WTC11 (cell line): ENCODE data around the gene ITSN1. TPM values are rescaled to one million over a fixed set of nuclear protein-coding genes. Genes with fewer than 3 reads are reported as not detected.

Experiments used
- ATAC-seq: fragments of 200-7000 bp; cut with Tn5 transposase; 2 replicates; pipeline ENCODE4 v1.10.0; 2021; ENCODE audit warnings: mild to moderate bottlenecking, moderate library complexity
- CTCF ChIA-PET: fragments of 300-600 bp; sonication (Branson Sonifier 250); formaldehyde crosslinking; loops from one replicate; lab custom pipeline; 2021; ENCODE audit warnings: antibody characterized with exemption; lab: Charles Lee
- POLR2A ChIA-PET: fragments of 350-600 bp; sonication (Branson Sonifier 250); formaldehyde crosslinking; loops from one replicate; lab custom pipeline; 2021; ENCODE audit warnings: antibody characterized with exemption; lab: Charles Lee
- DNase-seq: peaks from one replicate; pipeline ENCODE4 v3.0.0; 2021; ENCODE audit warnings: low spot score
- H3K27ac Mint-ChIP-seq: 2 replicates; pipeline ENCODE4 v1.8.0; 2021; ENCODE audit warnings: mixed read lengths
- H3K27me3 Mint-ChIP-seq: 2 replicates; pipeline ENCODE4 v1.8.0; 2021; ENCODE audit warnings: low read depth, mild to moderate bottlenecking, moderate library complexity, mixed read lengths
- H3K36me3 Mint-ChIP-seq: 2 replicates; pipeline ENCODE4 v1.8.0; 2021; ENCODE audit warnings: mixed read lengths
- H3K4me1 Mint-ChIP-seq: 2 replicates; pipeline ENCODE4 v1.8.0; 2022; ENCODE audit warnings: mixed read lengths
- H3K4me3 Mint-ChIP-seq: 2 replicates; pipeline ENCODE4 v1.8.0; 2021; ENCODE audit warnings: mild to moderate bottlenecking, moderate library complexity, mixed read lengths
- H3K9me3 Mint-ChIP-seq: 2 replicates; pipeline ENCODE4 v1.8.0; 2021; ENCODE audit warnings: mixed read lengths
- AFF4 ChIP-seq: sonication (generic); formaldehyde crosslinking; IDR thresholded peaks from 2 replicates; pipeline ENCODE4 v1.8.1; 2023; ENCODE audit warnings: mild to moderate bottlenecking, missing genetic modification reagents, borderline replicate concordance
- ATF1 ChIP-seq: sonication (generic); formaldehyde crosslinking; IDR thresholded peaks from 2 replicates; pipeline ENCODE4 v1.8.1; 2023; ENCODE audit warnings: mild to moderate bottlenecking, moderate library complexity, missing genetic modification reagents
- CTCF ChIP-seq: fragments of 200-600 bp; IDR thresholded peaks from 2 replicates; pipeline ENCODE4 v1.8.0; 2022; ENCODE audit warnings: antibody characterized with exemption
- E2F5 ChIP-seq: sonication (generic); formaldehyde crosslinking; IDR thresholded peaks from 2 replicates; pipeline ENCODE4 v1.8.1; 2022; ENCODE audit warnings: mild to moderate bottlenecking, moderate library complexity, missing genetic modification reagents
- ESRRA ChIP-seq: sonication (generic); formaldehyde crosslinking; IDR thresholded peaks from 2 replicates; pipeline ENCODE4 v1.8.1; 2022; ENCODE audit warnings: mild to moderate bottlenecking, missing genetic modification reagents, borderline replicate concordance
- FOXJ3 ChIP-seq: sonication (generic); formaldehyde crosslinking; IDR thresholded peaks from 2 replicates; pipeline ENCODE4 v1.9.0; 2021; ENCODE audit warnings: missing genetic modification reagents, mild to moderate bottlenecking, borderline replicate concordance
- GABPB1 ChIP-seq: sonication (generic); formaldehyde crosslinking; IDR thresholded peaks from 2 replicates; pipeline ENCODE4 v1.8.1; 2023; ENCODE audit warnings: mild to moderate bottlenecking, missing genetic modification reagents
- GTF2I ChIP-seq: fragments of 250-450 bp; sonication (Bioruptor Pico); conservative IDR thresholded peaks from 2 replicates; pipeline ENCODE4 v1.4.0; 2021; ENCODE audit warnings: mild to moderate bottlenecking
- HMGA2 ChIP-seq: fragments of 250-450 bp; sonication (Bioruptor Pico); IDR thresholded peaks from 2 replicates; pipeline ENCODE4 v1.4.0; 2021; ENCODE audit warnings: mild to moderate bottlenecking, moderate library complexity
- NR1H2 ChIP-seq: sonication (generic); formaldehyde crosslinking; IDR thresholded peaks from 2 replicates; pipeline ENCODE4 v1.9.0; 2021; ENCODE audit warnings: mild to moderate bottlenecking, moderate library complexity, missing genetic modification reagents
- NR3C1 ChIP-seq: sonication (generic); formaldehyde crosslinking; conservative IDR thresholded peaks from 2 replicates; pipeline ENCODE4 v1.8.1; 2023; ENCODE audit warnings: low read depth, mild to moderate bottlenecking, missing genetic modification reagents
- OVOL2 ChIP-seq: fragments of 250-450 bp; sonication (Bioruptor Pico); IDR thresholded peaks from 2 replicates; pipeline ENCODE4 v1.9.0; 2021; ENCODE audit warnings: mild to moderate bottlenecking, borderline replicate concordance
- PRRX2 ChIP-seq: fragments of 250-450 bp; sonication (Bioruptor Pico); IDR thresholded peaks from 2 replicates; pipeline ENCODE4 v1.8.0; 2021; ENCODE audit warnings: mild to moderate bottlenecking
- RELA ChIP-seq: sonication (generic); formaldehyde crosslinking; IDR thresholded peaks from 2 replicates; pipeline ENCODE4 v1.8.1; 2022; ENCODE audit warnings: missing genetic modification reagents, mild to moderate bottlenecking, borderline replicate concordance
- TEAD4 ChIP-seq: sonication (generic); formaldehyde crosslinking; IDR thresholded peaks from 2 replicates; pipeline ENCODE4 v1.8.0; 2022; ENCODE audit warnings: mild to moderate bottlenecking, missing genetic modification reagents
- ZNF121 ChIP-seq: sonication (generic); formaldehyde crosslinking; IDR thresholded peaks from 2 replicates; pipeline ENCODE4 v1.8.0; 2023; ENCODE audit warnings: missing genetic modification reagents
- ZNF138 ChIP-seq: sonication (generic); formaldehyde crosslinking; conservative IDR thresholded peaks from 2 replicates; pipeline ENCODE4 v1.8.1; 2022; ENCODE audit warnings: mild to moderate bottlenecking, moderate library complexity, missing genetic modification reagents
- ZNF219 ChIP-seq: sonication (generic); formaldehyde crosslinking; IDR thresholded peaks from 2 replicates; pipeline ENCODE4 v1.8.0; 2023; ENCODE audit warnings: missing genetic modification reagents, mild to moderate bottlenecking, borderline replicate concordance
- ZNF281 ChIP-seq: sonication (generic); formaldehyde crosslinking; IDR thresholded peaks from 2 replicates; pipeline ENCODE4 v1.8.0; 2023; ENCODE audit warnings: mild to moderate bottlenecking, missing genetic modification reagents
- ZNF317 ChIP-seq: sonication (generic); formaldehyde crosslinking; IDR thresholded peaks from 2 replicates; pipeline ENCODE4 v1.8.1; 2023; ENCODE audit warnings: low read depth, mild to moderate bottlenecking, moderate library complexity, missing genetic modification reagents, borderline replicate concordance
- total RNA-seq: library from RNA; stranded (reverse); gene quantifications from 3 replicates; pipeline ENCODE4 v1.2.3, GENCODE V29; 2021
- TF ChIP-seq, protein P1 (sequence below): sonication (generic); formaldehyde crosslinking; IDR thresholded peaks from 2 replicates; pipeline ENCODE4 v1.8.1; 2023; ENCODE audit warnings: mild to moderate bottlenecking, missing genetic modification reagents, moderate library complexity

Gene ITSN1
- total RNA-seq, 1 experiment from 2014 or later, result 69.6 TPM

DNA sequence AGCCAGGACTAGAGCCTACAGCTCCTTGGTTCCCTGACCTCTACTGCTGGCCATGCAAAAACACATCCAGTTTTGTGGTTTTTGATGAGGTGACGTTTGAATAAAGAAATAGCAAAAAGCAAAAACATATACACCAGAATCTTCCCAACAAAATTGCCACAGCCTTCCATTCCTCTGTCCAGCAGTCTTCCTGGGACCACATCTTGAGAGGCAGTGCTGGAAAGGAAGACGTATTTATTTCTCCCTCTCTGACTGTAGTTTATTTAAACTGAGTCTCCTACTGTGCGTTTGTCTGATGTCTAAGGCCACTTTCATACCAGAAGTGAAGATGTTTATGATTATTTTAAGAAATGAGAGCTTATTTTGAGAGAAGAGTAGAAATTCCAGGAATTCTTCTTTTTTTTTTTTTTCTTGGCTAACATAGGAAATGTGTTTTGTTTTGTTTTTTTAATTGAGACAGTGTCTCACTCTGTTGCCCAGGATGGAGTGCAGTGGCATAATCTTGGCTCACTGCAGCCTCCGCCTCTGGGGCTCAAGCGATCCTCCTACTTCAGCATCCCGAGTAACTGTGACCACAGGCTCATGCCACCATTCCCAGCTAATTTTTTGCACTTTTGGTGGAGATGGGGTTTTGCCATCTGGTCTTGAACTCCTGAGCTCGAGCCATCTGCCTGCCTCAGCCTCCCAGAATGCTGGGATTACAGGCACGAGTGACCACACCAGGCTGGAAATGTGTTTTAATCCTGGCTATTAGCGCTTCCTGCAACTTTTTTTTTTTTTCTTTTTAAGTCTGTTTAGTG, 118.5 kb downstream of the ITSN1 start:
- ChIA-PET POLR2A (no interaction called here), CTCF (no interaction called here)
- H3K27ac Mint-ChIP-seq, result peak overlapping the region; percentile 85
- H3K4me3 Mint-ChIP-seq, result no peak overlapping the region
- 0 out of 2 replicates have a peak, but pooled peaks have one; percentile 5 for TF ChIP-seq ZNF121 (CRISPR knock-in tag)
- TF ChIP-seq ESRRA (CRISPR knock-in tag), result no peak
- H3K27me3 Mint-ChIP-seq, result no peaks in the 10 kb centered on the region
- DNase-seq (no peak), ATAC-seq (no peak)
- H3K4me1 Mint-ChIP-seq, result peaks cover 21% of the 10 kb centered on the region
- peaks cover 27% of the 10 kb centered on the region for H3K36me3 Mint-ChIP-seq
- no peaks in the 10 kb centered on the region for H3K9me3 Mint-ChIP-seq

GRCh38 chr21:33761441-33762036, 119.2 kb downstream of the ITSN1 start:
- no peaks in the 10 kb centered on the region for H3K9me3 Mint-ChIP-seq
- H3K27me3 Mint-ChIP-seq, result no peaks in the 10 kb centered on the region
- peaks cover 21% of the 10 kb centered on the region for H3K4me1 Mint-ChIP-seq
- H3K27ac Mint-ChIP-seq, result peak overlapping the region; percentile 77
- ChIA-PET POLR2A (no interaction called here), CTCF (no interaction called here)
- H3K36me3 Mint-ChIP-seq, result peaks cover 34% of the 10 kb centered on the region
- ATAC-seq (no peak), DNase-seq (no peak)
- no peak overlapping the region for H3K4me3 Mint-ChIP-seq
- TF ChIP-seq HMGA2 (CRISPR knock-in tag) (no peak), ZNF138 (CRISPR knock-in tag) (no peak), NR3C1 (CRISPR knock-in tag) (no peak), E2F5 (no peak), AFF4 (CRISPR knock-in tag) (no peak), FOXJ3 (no peak), PRRX2 (no peak), CTCF (no peak), ESRRA (CRISPR knock-in tag) (no peak), ZNF317 (no peak)
- TF ChIP-seq, protein P1, sequence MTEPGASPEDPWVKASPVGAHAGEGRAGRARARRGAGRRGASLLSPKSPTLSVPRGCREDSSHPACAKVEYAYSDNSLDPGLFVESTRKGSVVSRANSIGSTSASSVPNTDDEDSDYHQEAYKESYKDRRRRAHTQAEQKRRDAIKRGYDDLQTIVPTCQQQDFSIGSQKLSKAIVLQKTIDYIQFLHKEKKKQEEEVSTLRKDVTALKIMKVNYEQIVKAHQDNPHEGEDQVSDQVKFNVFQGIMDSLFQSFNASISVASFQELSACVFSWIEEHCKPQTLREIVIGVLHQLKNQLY (CRISPR knock-in tag), result no peak

GRCh38 chr21:33762803-33763581, 120.7 kb downstream of the ITSN1 start:
- no peak overlapping the region for H3K4me3 Mint-ChIP-seq
- H3K9me3 Mint-ChIP-seq, result no peaks in the 10 kb centered on the region
- no peak for DNase-seq
- ChIA-PET CTCF (no interaction called here), POLR2A (no interaction called here)
- peaks cover 41% of the 10 kb centered on the region for H3K36me3 Mint-ChIP-seq
- H3K27me3 Mint-ChIP-seq, result no peaks in the 10 kb centered on the region
- ATAC-seq, result no peak
- H3K4me1 Mint-ChIP-seq, result peaks cover 21% of the 10 kb centered on the region
- peak overlapping the region; percentile 35; the same call in 1 of the 2 replicates for H3K27ac Mint-ChIP-seq
- TF ChIP-seq ATF1 (no peak), OVOL2 (CRISPR knock-in tag) (no peak), NR1H2 (CRISPR knock-in tag) (no peak), ZNF219 (no peak), RELA (CRISPR knock-in tag) (no peak), GTF2I (CRISPR knock-in tag) (no peak), GABPB1 (CRISPR knock-in tag) (no peak), ZNF281 (CRISPR knock-in tag) (no peak), TEAD4 (CRISPR knock-in tag) (no peak)
